K562 (cell line): ENCODE data around the gene DCAKD. TPM values are rescaled to one million over a fixed set of nuclear protein-coding genes. Genes with fewer than 3 reads are reported as not detected.

ENCODE experiments used
- ATF7 ChIP-seq: fragments of 450-650 bp; IDR thresholded peaks from 2 replicates; pipeline ENCODE4 v1.7.1; 2014; ENCODE audit warnings: mild to moderate bottlenecking, moderate library complexity
- E4F1 ChIP-seq: fragments of 250-450 bp; sonication (Bioruptor Pico); IDR thresholded peaks from 2 replicates; pipeline ENCODE4 v1.5.0; 2021; ENCODE audit warnings: mild to moderate bottlenecking, borderline replicate concordance
- FOXJ2 ChIP-seq: fragments of 200-800 bp; sonication (Bioruptor generic); IDR thresholded peaks from 2 replicates; pipeline ENCODE4 v1.6.1; 2016; ENCODE audit warnings: missing genetic modification characterization, missing compliant biosample characterization
- FOXJ3 ChIP-seq: sonication (generic); formaldehyde crosslinking; IDR thresholded peaks from 2 replicates; pipeline ENCODE4 v1.4.0; 2020; ENCODE audit warnings: mild to moderate bottlenecking, missing genetic modification reagents
- HNRNPL ChIP-seq: fragments of 200-400 bp; formaldehyde crosslinking; IDR thresholded peaks from 2 replicates; pipeline ENCODE4 v1.6.1; 2017; ENCODE audit warnings: low read depth, mild to moderate bottlenecking, low read length
- MNT ChIP-seq, 2 experiments: fragments of 450-650 bp; conservative IDR thresholded peaks; 2 replicates each; pipeline ENCODE4 v1.6.1; 2017; ENCODE audit warnings: mild to moderate bottlenecking in 2 of 2, moderate library complexity in 2 of 2
- NFATC3 ChIP-seq: fragments of 450-650 bp; IDR thresholded peaks from 2 replicates; pipeline ENCODE4 v1.6.1; 2017; ENCODE audit warnings: mild to moderate bottlenecking
- NR0B1 ChIP-seq: fragments of 450-650 bp; IDR thresholded peaks from one replicate; pipeline ENCODE4 v1.6.1; 2018; ENCODE audit warnings: mild to moderate bottlenecking, moderate library complexity; ENCODE audit not compliant: partially characterized antibody
- POLR2A ChIP-seq: fragments of 450-650 bp; conservative IDR thresholded peaks from 2 replicates; pipeline ENCODE4 v1.6.1; 2016
- PTBP1 ChIP-seq: fragments of 200-400 bp; formaldehyde crosslinking; IDR thresholded peaks from 2 replicates; pipeline ENCODE4 v1.6.1; 2017; ENCODE audit warnings: low read depth, low read length
- SIN3A ChIP-seq, 2 experiments: fragments of 150-350 bp in 1 of 2; IDR thresholded peaks; 2 replicates each; pipeline ENCODE4 v1.6.1; 2011 to 2016; ENCODE audit warnings: borderline replicate concordance in 2 of 2, low read depth in 2 of 2, low read length in 2 of 2, mild to moderate bottlenecking in 2 of 2, moderate library complexity in 2 of 2; ENCODE audit not compliant: control insufficient read depth in 1 of 2
- SNAPC5 ChIP-seq: fragments of 250-450 bp; sonication (Bioruptor Pico); IDR thresholded peaks from 2 replicates; pipeline ENCODE4 v1.8.0; 2021; ENCODE audit warnings: moderate library complexity, mild to moderate bottlenecking, inconsistent platforms
- TEAD2 ChIP-seq: fragments of 450-650 bp; IDR thresholded peaks from 2 replicates; pipeline ENCODE4 v1.6.1; 2016; ENCODE audit warnings: missing genetic modification characterization, control low read depth, missing compliant biosample characterization
- ZHX1 ChIP-seq: fragments of 150-350 bp; conservative IDR thresholded peaks from 2 replicates; pipeline ENCODE4 v1.6.1; 2014; ENCODE audit warnings: low read length
- ZNF449 ChIP-seq: fragments of 250-450 bp; sonication (Bioruptor Pico); IDR thresholded peaks from 2 replicates; pipeline ENCODE4 v1.8.0; 2022; ENCODE audit warnings: moderate library complexity, mild to moderate bottlenecking, inconsistent platforms
- ZNF77 ChIP-seq: fragments of 250-450 bp; sonication (Bioruptor Pico); IDR thresholded peaks from 2 replicates; pipeline ENCODE4 v1.5.0; 2020
- polyA plus RNA-seq, 8 experiments: library from polyadenylated mRNA; depleted of rRNA in 4 of 8; stranded (reverse) in 5 of 8; unstranded in 3 of 8; fragments of >200 nt; fragmentation: Nextera tagmentation in 2 of 8; fragmentation: Illumina TruSeq in 1 of 8; extraction: Ambion mirVana in 2 of 8; extraction: Trizol in 1 of 8; gene quantifications; 2 replicates each; pipeline versions ENCODE4 v1.2.1 to v1.2.3, GENCODE V29; 2011 to 2014; ENCODE audit warnings: inconsistent platforms in 1 of 8, missing spikeins in 1 of 8
- total RNA-seq, 7 experiments: library from RNA; depleted of rRNA in 6 of 7; stranded (reverse); fragments of >200 nt in 6 of 7; fragmentation: Illumina TruSeq in 2 of 7; extraction: Trizol in 2 of 7; gene quantifications; 2 replicates each; pipeline versions ENCODE4 v1.2.1 to v1.2.3, GENCODE V29; 2011 to 2021; ENCODE audit warnings: low replicate concordance in 1 of 7

DCAKD gene
- total and polyA plus RNA-seq, 9 of the 15 experiments (the other 6 are each of a cell fraction or from before 2014, with no cell fraction given) = 7.9 to 35.5 (median 21.4) TPM

- TF ChIP-seq E4F1 (CRISPR knock-in tag) (no peak), PTBP1 (no peak), FOXJ3 (CRISPR knock-in tag) (no peak), FOXJ2 (no peak; the same call in 1 of the 2 replicates), SIN3A (IDR thresholded peaks at IDR 0.05; ENCODE audit: borderline replicate concordance in 2 of 2, control insufficient read depth in 1 of 2, low read depth in 2 of 2, low read length in 2 of 2) (peak; percentile 32 to 53; a peak in 1 of 4 replicates), NFATC3 (no peak), ATF7 (peak; percentile 79; the same call in 1 of the 2 replicates), TEAD2 (tag) (no peak), SNAPC5 (CRISPR knock-in tag) (no peak), ZNF77 (CRISPR knock-in tag) (no peak), NR0B1 (no peak), ZNF449 (CRISPR knock-in tag) (no peak), ZHX1 (no peak), HNRNPL (no peak), MNT (conservative IDR thresholded peaks at IDR 0.05) (peak; percentile 79 to 90), POLR2A (peak; percentile 97)
Measured at GRCh38 chr17:45060797-45061605, 9.6 kb upstream of the DCAKD start, which contains the start of gene NMT1 (continued).
